Stimulated activated CD8-positive, alpha-beta memory T cell treated with anti-CD3 and anti-CD28 coated beads, Interleukin-4, amount 100 ng/mL, for 1 hour (primary cell): Measurements from ENCODE around the gene PIGQ.

ENCODE experiments used
- DNase-seq, 2 donors: peaks; one replicate each; pipeline ENCODE4 v3.0.0-alpha.2; 2020; ENCODE audit warnings: low read depth in 2 of 2, low spot score in 1 of 2

The PIGQ gene

GRCh38 chr16:567373-568256, 2.2 kb upstream of the PIGQ start:
- DNase-seq = no peak

- DNase-seq = no peak
Observed at GRCh38 chr16:568401-569258, 1.1 kb upstream of the PIGQ start.

GRCh38 chr16:572865-573650, 3.3 kb downstream of the PIGQ start:
- DNase-seq = no peak

- DNase-seq = no peak
Observed at GRCh38 chr16:574021-574760, 4.4 kb downstream of the PIGQ start.

- no peak for DNase-seq
Observed at GRCh38 chr16:575354-576196, 5.8 kb downstream of the PIGQ start.

GRCh38 chr16:576197-576822, 6.5 kb downstream of the PIGQ start:
- no peak for DNase-seq

- DNase-seq = no peak
Observed at GRCh38 chr16:576823-577201, 7.0 kb downstream of the PIGQ start.

GRCh38 chr16:577796-578195, 8.0 kb downstream of the PIGQ start:
- DNase-seq = no peak

- no peak for DNase-seq
Observed at GRCh38 chr16:578232-578869, 8.6 kb downstream of the PIGQ start.

GRCh38 chr16:578870-579405, 9.2 kb downstream of the PIGQ start:
- DNase-seq = peak in 1 of 2 donors; percentile 19

- no peak for DNase-seq
Observed at GRCh38 chr16:580141-580945, 10.6 kb downstream of the PIGQ start.

GRCh38 chr16:580946-581498, 11.3 kb downstream of the PIGQ start:
- DNase-seq = no peak

- no peak for DNase-seq
Observed at GRCh38 chr16:582218-582613, 12.4 kb downstream of the PIGQ start.

GRCh38 chr16:582614-583331, 13.0 kb downstream of the PIGQ start:
- DNase-seq = no peak

GRCh38 chr16:583470-583814, 13.7 kb downstream of the PIGQ start:
- no peak for DNase-seq

GRCh38 chr16:583815-584591, 14.2 kb downstream of the PIGQ start:
- DNase-seq = no peak
